ENCODE results near the gene NBDY. TPM values are rescaled to one million over a fixed set of nuclear protein-coding genes. Genes with fewer than 3 reads are reported as not detected.

Gene NBDY
- total RNA-seq, 4 donors from 2014 or later = 6.1 to 21.6 (median 17.3) TPM

GRCh38 chrX:56800801-56801200, 71.8 kb downstream of the NBDY start:
- TF ChIP-seq CTCF (IDR thresholded peaks at IDR 0.05) (no peak), EP300 (IDR thresholded peaks at IDR 0.05) (no peak), POLR2A (IDR thresholded peaks at IDR 0.05) (no peak)
- DNase-seq (ENCODE audit: low spot score in 2 of 2) = no peak
- no peaks in the 10 kb centered on the region for H3K9me3 ChIP-seq
- H3K27ac ChIP-seq = peak overlapping the region in 3 of 4 donors; percentile 19 to 93 (median 81)
- WGBS, 2 donors = 60 to 65% methylated on average over 7 of the region's 7 CpGs
- H3K27me3 ChIP-seq = no peaks in the 10 kb centered on the region
- H3K4me3 ChIP-seq = no peak overlapping the region
- peaks cover 0 to 42% (median 12%) of the 10 kb centered on the region in 4 donors for H3K4me1 ChIP-seq
- H3K36me3 ChIP-seq = no peaks in the 10 kb centered on the region

GRCh38 chrX:56802428-56802827, 73.4 kb downstream of the NBDY start:
- H3K27ac ChIP-seq = peak overlapping the region in 3 of 4 donors; percentile 79 to 93 (median 81)
- 62 to 96% methylated on average over 4 of the region's 4 CpGs for WGBS, 2 donors
- H3K4me1 ChIP-seq = peaks cover 0 to 40% (median 9%) of the 10 kb centered on the region in 4 donors
- no peaks in the 10 kb centered on the region for H3K9me3 ChIP-seq
- H3K27me3 ChIP-seq = no peaks in the 10 kb centered on the region
- no peak for TF ChIP-seq CTCF (IDR thresholded peaks at IDR 0.05)
- TF ChIP-seq POLR2A (IDR thresholded peaks at IDR 0.05) = no peak
- TF ChIP-seq EP300 (IDR thresholded peaks at IDR 0.05) = no peak
- DNase-seq (ENCODE audit: low spot score in 2 of 2) = no peak
- peak overlapping the region in 1 of 4 donors; percentile 56 for H3K4me3 ChIP-seq
- H3K36me3 ChIP-seq = no peaks in the 10 kb centered on the region

- peak overlapping the region in 3 of 4 donors; percentile 39 to 56 (median 55) for H3K4me3 ChIP-seq
- peak overlapping the region; percentile 45 to 93 (median 80) for H3K27ac ChIP-seq
- H3K36me3 ChIP-seq = no peaks in the 10 kb centered on the region
- DNase-seq (ENCODE audit: low spot score in 2 of 2) = peak; percentile 22 to 52
- 26 to 47% methylated on average over 13 to 19 of the region's 27 CpGs for WGBS, 2 donors
- no peaks in the 10 kb centered on the region for H3K27me3 ChIP-seq
- TF ChIP-seq CTCF (IDR thresholded peaks at IDR 0.05) = peak; percentile 24 to 81 (median 62)
- no peak for TF ChIP-seq EP300 (IDR thresholded peaks at IDR 0.05)
- no peaks in the 10 kb centered on the region for H3K9me3 ChIP-seq
- peaks cover 0 to 33% (median 5%) of the 10 kb centered on the region in 4 donors for H3K4me1 ChIP-seq
These were observed 74.1 kb downstream of the NBDY start for GRCh38 chrX:56802921-56803849.

- peak overlapping the region in 3 of 4 donors; percentile 79 to 93 (median 81) for H3K27ac ChIP-seq
- H3K4me1 ChIP-seq = peaks cover 0 to 26% (median under 1%) of the 10 kb centered on the region in 4 donors
- H3K27me3 ChIP-seq = no peaks in the 10 kb centered on the region
- no peaks in the 10 kb centered on the region for H3K36me3 ChIP-seq
- 63 to 68% methylated on average over 7 to 10 of the region's 11 CpGs for WGBS, 2 donors
- no peak for TF ChIP-seq EP300 (IDR thresholded peaks at IDR 0.05)
- TF ChIP-seq CTCF (IDR thresholded peaks at IDR 0.05) = no peak
- no peak for TF ChIP-seq POLR2A (IDR thresholded peaks at IDR 0.05)
- H3K9me3 ChIP-seq = no peaks in the 10 kb centered on the region
- peak overlapping the region in 1 of 4 donors; percentile 39 for H3K4me3 ChIP-seq
- DNase-seq (ENCODE audit: low spot score in 2 of 2) = no peak
These were observed 75.0 kb downstream of the NBDY start for GRCh38 chrX:56803850-56804681.
